ENCODE results near the gene NOL7.

The NOL7 gene

GRCh38 chr6:13600036-13600435, 15.1 kb upstream of the NOL7 start:
- DNase-seq: no peak

- DNase-seq: no peak
Measured at GRCh38 chr6:13604135-13604534, 11.0 kb upstream of the NOL7 start.

DNA sequence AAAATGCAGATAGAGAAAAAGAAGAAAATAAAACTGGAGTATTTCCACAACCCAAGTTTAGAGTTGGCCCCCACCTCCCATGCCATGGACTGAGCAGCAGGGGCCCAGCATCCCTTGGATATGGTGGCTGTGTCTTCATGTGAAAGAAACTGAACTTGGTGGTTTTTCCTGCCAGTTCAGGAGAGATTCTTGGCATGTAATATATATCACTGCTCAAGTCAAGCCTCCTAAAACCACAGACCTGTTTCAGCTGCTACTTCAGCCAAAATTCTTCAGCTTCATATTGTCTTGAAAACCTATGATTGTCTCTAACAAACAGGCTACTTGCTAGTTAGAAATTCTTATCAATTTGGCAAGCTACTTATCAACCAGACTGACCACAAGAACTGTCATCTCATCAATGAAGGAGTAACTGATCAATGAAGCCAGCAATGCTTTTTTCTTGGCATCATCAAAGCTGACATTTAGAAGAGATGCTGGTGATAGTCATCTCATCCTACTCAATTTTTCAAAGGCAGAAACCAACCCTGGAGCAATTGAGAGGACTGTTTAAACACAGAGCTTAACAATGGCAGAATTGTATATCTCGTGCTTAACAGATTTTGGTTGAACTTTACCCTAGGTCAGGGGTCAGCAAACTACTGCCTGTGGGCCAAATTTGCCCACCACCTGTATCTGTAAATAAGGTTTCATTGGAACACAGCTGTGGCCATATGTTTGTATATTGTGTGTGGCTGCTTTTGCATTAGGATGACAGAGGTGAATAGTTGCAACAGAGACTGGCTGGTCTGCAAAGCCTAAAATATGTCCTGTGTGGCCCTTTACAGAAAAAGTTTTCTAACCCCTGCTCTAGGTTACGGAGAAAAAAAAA, 10.4 kb upstream of the NOL7 start:
- no peak for DNase-seq

DNA sequence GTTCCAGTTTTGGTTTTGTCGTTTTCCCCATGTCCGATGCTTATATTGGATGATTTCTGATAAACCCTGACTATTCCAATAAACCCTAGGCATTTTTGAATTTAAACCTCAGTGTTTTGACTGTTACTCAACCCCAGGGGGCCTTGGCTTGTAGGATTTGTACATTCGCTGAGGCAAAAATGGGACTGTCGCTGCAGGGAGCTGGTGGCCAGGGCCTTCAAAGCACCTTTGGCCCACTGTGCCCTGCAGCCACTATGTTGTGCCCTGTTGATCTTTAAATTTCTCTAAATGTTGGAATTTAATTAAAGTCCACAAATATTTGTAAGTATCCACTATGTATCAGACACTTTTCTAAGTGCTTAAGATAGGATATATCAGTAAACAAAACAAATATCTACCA, 9.5 kb upstream of the NOL7 start:
- DNase-seq: no peak

DNA sequence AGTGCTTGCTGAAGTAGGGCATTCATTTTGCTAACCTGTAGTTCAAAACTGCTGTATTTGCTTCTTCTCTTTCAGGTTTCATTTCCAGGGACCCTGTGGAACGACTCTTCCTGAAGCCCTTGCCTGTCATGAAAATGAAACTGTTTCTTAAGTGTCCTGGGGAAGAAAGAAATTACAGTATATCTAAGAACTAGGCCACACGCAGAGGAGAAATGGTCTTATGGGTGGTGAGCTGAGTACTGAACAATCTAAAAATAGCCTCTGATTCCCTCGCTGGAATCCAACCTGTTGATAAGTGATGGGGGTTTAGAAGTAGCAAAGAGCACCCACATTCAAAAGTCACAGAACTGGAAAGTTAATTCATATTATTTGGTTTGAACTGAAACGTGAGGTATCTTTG, 3.4 kb upstream of the NOL7 start:
- DNase-seq: no peak

DNA sequence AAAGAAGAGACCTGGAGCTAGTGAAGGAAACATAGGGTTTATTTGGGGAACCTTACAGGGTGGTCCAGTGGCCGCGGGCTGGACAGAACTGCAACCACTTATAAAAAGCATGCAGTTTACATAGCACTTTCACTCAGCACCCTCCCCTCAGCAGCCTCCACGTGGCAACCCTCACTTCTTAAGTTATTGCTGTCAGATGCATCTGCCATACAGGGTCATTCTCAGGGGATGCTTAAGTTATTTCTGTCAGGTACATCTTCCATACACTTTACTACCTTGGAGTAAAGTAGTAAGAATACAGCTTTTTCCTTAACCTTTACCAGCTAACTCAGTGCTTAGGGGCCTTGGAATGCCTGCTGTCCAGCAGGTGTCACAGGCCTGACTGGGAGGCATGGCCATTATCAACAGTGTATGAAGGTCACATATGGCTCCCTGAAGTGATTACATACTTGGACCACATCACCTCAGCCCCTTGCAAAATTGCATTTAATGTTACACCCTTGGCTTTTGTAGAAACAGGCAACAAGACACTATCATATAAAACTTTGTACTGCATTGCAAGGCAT, 2.0 kb upstream of the NOL7 start:
- DNase-seq: no peak

DNA sequence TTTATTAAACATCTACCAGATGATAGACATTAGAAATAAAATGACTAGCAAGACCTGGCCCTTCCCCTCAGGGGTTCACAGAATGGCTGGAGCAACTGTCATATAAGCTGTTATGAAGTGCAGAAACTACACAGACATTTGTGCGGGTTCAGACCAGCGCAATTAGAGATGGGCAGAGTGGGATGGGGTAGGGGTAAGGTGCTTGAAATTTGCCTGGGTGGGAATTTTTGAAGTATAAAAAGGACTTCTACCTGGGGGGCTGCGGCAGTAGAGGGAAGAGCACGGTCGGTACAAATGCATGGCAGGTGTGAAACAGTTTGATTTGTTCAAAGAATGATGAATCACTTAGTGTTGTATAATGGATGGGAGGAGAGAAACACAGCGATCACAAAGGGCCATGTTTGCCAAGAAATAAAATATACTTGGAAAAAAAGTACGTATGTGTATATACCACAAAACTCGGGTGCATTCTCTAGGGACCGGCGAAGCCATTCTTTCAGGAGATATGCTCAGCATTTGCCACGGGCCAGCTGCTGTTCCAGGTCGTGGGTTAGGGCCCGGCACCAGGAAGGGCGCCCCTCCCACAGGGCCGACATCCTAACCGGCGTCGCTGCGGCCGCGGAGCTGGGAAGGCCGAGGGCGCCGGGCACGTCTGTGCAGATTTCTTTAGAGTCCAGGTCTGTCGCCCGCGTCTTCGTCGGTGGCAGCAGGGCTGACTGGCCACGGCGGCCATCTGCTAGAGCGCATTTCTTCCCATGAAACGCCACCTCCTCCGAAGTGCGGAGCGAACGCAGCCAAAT, 809 bp upstream of the NOL7 start:
- peak; percentile 67 for DNase-seq

DNA sequence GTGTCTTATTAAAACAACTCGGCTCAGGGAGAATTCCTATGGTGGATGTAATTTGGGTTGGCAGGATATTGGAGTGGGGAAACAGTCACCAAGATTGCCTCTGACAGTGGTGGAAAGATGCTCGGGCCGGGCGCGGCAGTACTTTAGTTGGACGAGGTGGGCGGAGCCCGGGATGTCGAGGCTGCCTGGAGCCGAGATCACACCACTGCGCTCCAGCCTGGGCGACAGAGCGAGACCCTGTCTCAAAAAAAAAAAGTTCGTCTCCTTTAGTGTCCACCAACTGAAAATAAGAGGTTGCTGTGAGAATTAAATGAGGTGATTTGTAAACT, 621 bp downstream of the NOL7 start:
- DNase-seq: peak; percentile 17

GRCh38 chr6:13617066-13617465, 1.9 kb downstream of the NOL7 start:
- DNase-seq: no peak

- DNase-seq: peak; percentile 19
Measured at GRCh38 chr6:13624871-13625288, 9.7 kb downstream of the NOL7 start.

GRCh38 chr6:13629459-13630116, 14.5 kb downstream of the NOL7 start:
- no peak for DNase-seq

- DNase-seq: no peak
Measured at GRCh38 chr6:13630499-13630898, 15.4 kb downstream of the NOL7 start.

GRCh38 chr6:13633343-13633742, 18.2 kb downstream of the NOL7 start:
- no peak for DNase-seq

DNA sequence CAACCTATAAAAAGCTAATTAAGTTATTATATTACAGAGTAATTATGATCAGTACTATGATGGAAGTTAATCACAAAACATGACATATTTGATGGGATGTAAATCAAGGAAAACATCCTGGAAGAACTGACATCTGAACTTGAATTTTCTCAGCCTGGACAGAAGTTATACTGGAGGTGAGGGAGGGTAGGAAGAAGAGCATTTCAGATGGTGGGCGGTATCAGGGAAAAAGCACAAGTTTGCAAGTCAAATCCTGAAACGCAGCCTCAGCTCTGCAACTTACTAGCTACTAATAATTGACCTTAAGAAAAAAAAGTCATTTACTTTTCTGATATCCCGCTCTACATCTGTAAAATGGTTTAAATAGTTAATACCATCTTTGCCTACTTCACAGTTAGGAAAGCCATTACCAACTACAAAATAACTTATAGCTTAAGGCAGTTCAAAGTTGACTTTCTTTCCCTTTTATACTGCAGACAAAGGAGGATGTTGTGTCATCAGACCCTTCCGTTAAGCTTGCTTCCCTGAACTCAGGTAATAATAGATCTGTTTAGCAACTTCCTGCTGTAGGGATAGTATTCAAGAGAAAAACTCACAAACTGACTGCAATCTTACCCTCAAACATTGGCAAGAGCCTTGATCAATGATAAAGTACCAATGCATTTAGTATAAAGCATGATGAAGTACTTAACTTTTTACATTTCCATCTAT, 21.0 kb downstream of the NOL7 start:
- no peak for DNase-seq

- DNase-seq: no peak
Measured at GRCh38 chr6:13638014-13638413, 22.9 kb downstream of the NOL7 start.

DNA sequence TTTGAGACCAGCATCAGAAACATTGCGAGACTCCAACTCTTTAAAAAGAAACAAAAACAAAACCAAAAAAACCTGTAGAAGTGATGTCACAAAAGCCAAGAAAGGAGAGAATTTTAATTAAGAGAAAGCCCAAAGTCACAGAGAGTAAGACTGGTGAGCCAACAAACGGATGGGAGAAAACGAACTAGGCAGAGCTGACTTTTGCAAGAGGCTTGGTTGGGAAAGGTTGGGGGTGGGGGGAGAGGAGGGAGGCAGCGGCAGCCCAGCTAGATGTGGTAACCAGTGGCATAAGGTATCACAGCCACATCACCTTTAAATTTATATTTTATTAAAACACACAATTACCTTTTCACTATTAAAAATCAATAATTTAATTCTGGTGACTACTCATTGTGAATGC, 23.5 kb downstream of the NOL7 start:
- DNase-seq: no peak

- DNase-seq: no peak
Measured at GRCh38 chr6:13641315-13641714, 26.2 kb downstream of the NOL7 start.

- DNase-seq: no peak
Measured at GRCh38 chr6:13643125-13643524, 28.0 kb downstream of the NOL7 start.

GRCh38 chr6:13648850-13649249, 33.7 kb downstream of the NOL7 start:
- no peak for DNase-seq

DNA sequence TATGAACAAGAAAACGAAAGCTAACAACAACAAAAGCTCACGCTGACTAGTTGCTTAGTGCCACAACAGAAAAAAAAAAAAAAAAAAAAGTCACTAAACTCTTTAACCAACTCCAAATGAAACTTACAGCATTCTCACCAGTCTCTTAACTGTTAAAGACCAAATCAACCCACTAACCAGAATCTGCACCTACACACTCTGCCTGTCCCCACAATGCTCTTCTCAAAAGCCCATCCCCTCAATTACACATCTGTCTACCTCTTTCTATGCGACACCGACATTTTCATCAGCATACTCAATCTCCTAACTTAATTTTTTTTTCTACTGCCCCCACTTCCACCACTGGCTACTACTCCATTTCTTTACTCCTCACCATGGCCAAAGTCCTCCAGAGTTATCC, 34.3 kb downstream of the NOL7 start:
- no peak for DNase-seq

DNA sequence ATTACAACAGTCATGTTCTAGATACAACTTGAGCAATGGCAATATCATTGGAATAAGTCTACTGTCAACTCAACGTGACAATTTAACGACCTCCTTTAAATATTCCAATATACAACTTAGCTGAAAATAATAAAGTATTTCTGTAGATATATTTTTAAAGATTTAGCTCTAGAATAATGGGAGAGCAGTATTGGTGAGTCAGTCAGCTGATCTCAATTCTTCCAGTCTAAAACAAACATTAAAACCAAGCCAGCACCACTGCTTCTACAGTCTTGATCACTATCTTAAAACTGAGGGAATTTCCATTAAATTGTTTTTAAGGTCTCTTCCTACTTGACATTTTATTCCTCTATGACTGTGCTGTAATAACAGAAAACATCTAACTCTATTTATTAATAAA, 38.2 kb downstream of the NOL7 start:
- no peak for DNase-seq

GRCh38 chr6:13654496-13654895, 39.4 kb downstream of the NOL7 start:
- DNase-seq: no peak

- DNase-seq: no peak
Measured at GRCh38 chr6:13655700-13656099, 40.6 kb downstream of the NOL7 start.

All from NCI-H1105 (cell line).